Midbrain (tissue), 1 donor: ENCODE data around the gene TUBGCP4.

Experiments
- DNase-seq: peaks from one replicate; lab custom pipeline; 2025; lab: John Stamatoyannopoulos, UW

TUBGCP4 gene

DNA sequence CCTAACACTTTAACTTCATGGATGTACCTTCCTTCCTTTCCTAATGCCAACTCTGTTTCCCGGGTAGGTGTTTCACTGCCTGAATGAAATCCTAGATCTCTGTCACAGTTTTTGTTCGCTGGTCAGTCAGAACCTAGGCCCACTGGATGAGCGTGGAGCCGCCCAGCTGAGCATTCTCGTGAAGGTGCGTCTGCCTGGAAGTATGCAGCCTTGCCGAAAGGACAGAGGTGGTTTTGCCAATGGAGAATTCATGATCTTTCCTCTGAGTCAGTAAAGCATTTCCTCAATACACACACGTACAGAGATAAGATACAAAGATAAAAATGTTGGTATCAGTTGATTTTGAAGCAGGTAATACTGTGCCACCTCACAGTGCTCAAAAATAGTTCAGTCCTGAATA, 32.7 kb downstream of the TUBGCP4 start:
- DNase-seq, result no peak

DNA sequence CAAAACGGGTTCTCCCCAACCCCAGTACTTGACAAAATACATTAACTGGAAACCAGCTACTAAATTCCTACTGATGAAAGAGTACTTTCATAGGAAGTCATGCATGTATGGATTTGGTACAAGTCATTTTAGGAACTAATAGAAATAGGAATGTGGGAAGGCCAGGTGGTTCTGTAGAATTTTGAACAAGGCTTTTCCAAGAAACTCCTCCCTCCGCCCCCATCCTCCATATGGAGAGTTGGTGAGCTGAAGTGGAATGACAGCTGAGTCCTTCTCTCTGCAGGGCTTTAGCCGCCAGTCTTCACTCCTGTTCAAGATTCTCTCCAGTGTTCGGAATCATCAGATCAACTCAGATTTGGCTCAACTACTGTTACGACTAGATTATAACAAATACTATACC, 33.2 kb downstream of the TUBGCP4 start:
- no peak for DNase-seq

DNA sequence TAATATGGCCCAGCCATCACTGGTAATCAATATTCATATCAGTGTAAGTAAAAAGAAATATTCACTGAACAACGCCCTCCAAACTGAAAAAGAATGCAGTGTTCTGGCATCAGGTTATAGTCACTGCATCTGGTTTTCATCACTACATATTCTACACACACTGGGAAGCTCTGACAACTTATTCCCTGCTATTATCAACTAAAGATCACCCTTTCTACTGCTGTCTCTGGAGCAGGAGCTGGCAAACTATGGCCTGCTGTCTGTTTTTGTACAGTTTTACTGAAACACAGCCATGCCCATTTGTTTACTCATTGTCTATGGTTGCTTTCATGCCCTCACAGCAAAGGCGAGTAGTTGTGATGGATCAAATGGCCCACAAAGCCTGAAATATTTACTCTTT, 35.3 kb downstream of the TUBGCP4 start:
- no peak for DNase-seq

GRCh38 chr15:43406808-43407207, 35.9 kb downstream of the TUBGCP4 start:
- DNase-seq, result peak; percentile 5

- DNase-seq, result no peak
Observed at GRCh38 chr15:43408789-43409188, 37.9 kb downstream of the TUBGCP4 start.

DNA sequence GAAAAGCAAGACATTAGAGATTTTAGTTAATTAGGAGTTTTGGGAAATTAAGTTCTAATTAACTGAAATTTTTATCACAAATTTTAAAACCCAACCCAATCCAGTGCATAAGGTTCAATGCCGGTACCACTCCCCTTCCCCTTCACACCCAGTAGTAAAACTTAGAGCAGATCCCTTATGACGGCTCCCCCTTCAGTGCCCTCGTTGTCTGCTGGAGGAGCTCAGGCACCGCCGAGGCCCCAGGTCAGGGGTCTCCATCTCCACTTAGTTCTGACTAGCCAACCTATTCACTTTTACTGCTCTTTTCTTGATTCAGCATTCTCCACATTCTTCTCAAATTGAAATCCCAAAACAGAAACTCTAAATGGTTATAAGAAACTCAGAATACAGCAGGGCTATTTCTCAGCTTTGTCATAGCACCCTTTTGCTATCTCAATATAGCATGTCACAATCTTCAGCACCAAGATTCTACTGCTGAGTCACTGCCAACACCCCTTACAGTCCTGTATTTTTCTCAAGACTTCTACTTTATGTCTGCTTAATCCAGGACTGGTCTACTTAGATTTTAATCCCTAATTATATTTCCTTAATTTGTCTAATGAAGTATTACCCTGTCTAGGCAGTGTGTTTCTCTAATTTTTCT, 39.8 kb downstream of the TUBGCP4 start:
- DNase-seq, result no peak

DNA sequence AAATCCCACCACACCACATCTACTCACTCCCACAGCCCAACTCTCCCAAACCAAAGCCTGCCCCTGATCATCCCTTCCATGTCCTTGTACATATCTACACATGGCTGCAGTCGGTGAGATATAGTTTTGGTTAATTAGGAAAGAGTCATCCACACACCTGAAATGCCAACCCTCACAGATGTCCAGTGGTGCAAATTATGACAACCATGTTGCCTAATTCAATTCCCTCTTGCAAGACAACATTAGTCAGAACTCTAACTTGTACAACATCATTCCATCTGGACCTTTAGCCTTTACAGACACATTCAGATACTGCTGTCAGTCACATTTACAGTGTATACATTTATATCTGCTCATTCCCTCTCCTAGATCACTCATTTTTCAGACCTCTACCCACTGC, 41.2 kb downstream of the TUBGCP4 start:
- no peak for DNase-seq

- DNase-seq, result no peak
Observed at GRCh38 chr15:43414196-43414595, 43.3 kb downstream of the TUBGCP4 start.

- no peak for DNase-seq
Observed at GRCh38 chr15:43420435-43420834, 49.5 kb downstream of the TUBGCP4 start.

DNA sequence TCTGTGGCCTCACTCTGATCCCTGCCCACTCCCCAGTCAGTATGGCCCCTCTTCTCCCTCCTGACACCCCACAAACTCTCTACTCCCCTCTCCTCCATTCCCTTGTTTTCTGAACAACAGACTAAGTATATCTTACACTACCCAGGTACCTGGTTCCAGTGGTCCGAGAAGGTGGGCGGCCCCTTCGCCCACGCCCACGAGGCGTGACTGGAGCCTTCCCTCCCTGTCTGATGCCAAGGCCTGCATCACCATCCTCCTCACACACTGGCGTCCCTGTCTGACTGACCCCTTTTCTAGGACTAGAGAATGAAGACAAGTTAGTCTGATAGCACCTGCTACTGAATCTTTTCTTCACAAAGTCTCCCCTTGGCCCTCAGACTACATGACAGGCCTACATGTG, 50.0 kb downstream of the TUBGCP4 start:
- DNase-seq, result no peak

DNA sequence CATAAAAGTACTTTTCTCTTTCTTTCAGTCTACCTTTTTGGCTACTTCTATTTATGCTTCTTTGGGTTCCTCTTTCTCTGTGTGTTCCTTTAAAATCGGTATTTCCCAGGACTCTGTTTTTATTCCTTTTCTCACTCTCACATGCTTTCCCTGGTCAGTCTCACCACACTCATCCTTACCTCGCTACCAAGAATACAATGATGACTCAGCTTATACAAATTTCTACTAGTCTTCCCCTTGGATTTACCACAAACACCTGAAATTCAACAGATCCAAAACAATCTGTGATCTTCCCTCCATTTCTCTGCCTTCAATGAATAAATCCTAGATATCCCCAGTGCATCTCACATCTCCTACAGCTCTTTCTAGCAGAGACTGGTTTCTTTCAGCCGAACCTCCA, 52.9 kb downstream of the TUBGCP4 start:
- DNase-seq, result no peak

DNA sequence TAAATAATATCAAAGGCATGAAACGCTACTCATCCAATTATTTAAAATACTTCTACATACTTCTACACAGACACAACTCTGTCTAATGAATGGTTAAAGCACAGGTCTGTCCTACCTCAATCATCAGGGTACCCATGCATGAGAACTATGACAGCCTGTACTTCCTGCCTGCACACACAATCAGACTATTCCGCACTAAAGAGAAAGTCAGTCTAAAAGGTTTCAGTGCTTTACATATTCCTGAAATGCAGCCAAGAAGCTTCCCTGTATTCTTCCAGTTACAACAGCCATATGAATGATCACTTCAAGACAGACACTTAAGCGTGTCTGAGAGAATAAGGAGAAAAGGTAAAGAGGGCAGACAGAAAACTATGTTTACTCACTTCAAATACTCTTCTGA, 58.8 kb downstream of the TUBGCP4 start:
- no peak for DNase-seq

DNA sequence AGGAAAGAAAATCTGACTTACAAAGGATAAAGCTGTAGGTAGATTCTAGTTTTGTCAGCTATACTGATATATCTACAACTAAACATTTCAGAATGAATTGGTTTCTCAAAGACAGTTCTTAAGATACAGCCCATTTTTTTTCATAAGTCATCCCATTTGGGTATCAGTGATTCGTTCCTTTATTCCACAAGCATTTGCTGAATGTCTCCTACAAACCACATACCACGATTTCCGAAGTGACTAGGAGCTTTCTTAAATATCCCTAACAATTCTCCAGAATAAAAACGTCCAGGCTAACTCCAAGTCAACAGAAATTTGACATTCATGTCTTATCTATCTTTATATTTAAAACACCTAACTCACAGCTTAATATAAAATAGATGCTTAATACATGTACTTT, 62.3 kb downstream of the TUBGCP4 start:
- no peak for DNase-seq

DNA sequence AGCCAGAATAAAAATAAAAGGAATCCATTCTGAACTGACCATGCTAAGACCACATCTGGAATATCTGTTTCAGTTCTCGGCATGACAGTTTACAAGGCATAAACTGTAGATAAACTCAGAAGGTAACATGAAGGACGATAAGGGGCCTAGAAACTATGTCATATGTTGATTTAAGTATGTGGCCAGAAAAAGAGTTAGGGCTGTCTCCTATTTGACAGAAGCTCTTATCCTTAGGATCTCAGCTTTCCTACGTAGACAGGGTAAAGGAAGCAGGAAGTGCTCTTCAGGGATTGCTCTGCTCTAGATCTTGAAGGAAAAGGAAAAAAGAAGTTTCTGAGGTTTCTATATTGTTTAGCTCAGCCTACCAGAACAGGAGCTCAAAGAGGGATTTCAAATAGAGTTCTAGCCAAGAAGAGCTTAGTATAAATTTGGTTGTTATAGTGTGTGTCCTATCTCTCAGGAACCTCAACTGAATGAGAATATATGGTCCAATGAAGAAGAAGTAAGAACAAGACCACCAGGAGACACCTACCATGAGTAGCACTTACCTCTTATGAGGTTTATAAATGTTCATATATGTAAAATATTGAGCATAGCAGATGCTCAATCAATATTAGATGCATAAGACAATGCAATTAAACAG, 62.9 kb downstream of the TUBGCP4 start:
- DNase-seq, result no peak

DNA sequence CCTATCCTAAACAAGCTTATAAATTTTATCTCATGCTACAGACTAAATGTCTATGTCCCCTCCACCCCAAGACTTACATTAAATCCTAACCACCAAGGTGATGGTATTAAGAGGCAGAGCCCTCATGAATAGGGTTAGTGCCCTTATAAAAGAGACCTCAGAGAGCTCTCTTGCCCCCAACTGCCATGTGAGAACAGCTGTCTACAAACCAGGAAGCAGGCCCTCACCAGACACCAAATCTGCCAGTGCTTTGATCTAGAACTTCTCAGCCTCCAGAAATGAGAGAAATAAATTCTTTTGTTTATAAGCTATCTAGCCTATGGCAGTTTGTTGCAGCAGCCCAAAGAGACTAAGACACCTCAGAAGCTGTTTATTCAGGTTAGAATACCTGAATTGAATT, 63.5 kb downstream of the TUBGCP4 start:
- no peak for DNase-seq

DNA sequence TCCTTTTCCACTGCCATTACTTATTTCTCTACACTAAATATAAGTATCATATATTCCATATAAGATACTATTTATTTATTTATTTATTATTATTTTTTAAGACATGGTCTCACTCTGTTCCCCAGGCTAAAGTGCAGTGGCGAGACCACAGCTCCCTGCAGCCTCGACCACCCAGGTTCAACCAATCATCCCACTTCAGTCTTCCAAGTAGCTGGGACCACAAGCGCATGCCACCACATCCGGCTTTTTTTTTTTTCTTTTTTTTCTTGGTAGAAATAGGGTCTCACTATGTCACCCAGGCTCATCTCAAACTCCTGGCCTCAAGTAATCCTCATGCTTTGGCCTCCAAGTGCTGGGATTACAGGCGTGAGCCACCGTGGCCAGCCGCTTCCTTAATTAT, 65.5 kb downstream of the TUBGCP4 start:
- no peak for DNase-seq

GRCh38 chr15:43439268-43439667, 68.4 kb downstream of the TUBGCP4 start:
- DNase-seq, result no peak

- DNase-seq, result peak; percentile 84
Observed at GRCh38 chr15:43440721-43441281, 69.9 kb downstream of the TUBGCP4 start.

DNA sequence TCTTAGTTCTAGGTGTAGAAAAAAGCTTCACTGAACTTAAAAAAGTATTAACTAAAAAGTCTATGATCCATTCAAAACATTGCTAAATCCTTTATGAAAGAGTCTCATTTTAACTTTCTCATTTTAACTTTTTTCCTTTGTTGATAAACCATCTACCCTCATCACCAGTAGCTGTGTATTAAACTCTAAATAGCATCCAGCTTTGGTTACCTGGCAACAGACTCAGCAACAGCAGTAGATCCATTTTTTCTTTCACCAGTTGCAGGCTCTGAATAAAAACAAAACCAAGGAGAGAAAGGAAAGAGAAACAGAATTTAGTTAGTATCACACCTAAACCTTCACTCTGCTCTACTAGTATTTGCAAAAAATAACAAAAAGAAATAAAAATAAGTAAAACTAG, 70.4 kb downstream of the TUBGCP4 start:
- no peak for DNase-seq

DNA sequence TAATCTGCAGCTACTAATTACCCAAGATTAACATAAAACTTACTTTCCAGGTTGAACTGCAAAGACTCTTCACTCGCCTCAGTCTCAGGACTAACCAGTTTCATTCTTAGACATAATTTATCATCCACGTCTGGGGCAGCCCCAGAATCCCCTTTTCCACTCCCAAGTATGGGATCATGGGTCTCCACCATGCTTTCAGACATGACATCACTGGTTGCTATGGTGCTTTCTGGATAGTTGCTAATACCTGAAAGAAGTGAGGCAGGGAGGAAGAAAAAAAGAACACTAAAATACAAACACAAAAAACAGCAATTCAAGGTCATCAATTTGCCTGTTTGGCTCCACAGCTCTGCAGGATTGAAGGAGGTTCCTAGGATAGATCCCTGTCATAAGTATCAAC, 75.4 kb downstream of the TUBGCP4 start:
- DNase-seq, result no peak

- no peak for DNase-seq
Observed at GRCh38 chr15:43449981-43450380, 79.1 kb downstream of the TUBGCP4 start.
